Adrenal gland (tissue), 5 donors: Measurements from ENCODE around the gene EML6.

ENCODE experiments used
- POLR2A ChIP-seq, 2 donors: fragments of 450-650 bp; IDR thresholded peaks; one replicate each; pipeline ENCODE4 v1.6.1; 2017; ENCODE audit warnings: antibody characterized with exemption in 2 of 2, mild to moderate bottlenecking in 2 of 2, moderate library complexity in 1 of 2
- TF ChIP-seq, protein P1 (sequence below), 6 experiments: fragments of 450-650 bp in 4 of 6; fragments of 200-600 bp in 2 of 6; sonication (generic) in 1 of 6; IDR thresholded peaks; 1 replicate in 5 of 6; 2 replicates in 1 of 6; pipeline versions ENCODE4 v1.5.1 to v1.8.0; 2016 to 2021; ENCODE audit warnings: antibody characterized with exemption in 6 of 6, mild to moderate bottlenecking in 2 of 6, moderate library complexity in 1 of 6
- donor health status: DM: no; HTN: no; CAD: no.

- TF ChIP-seq, protein P1, sequence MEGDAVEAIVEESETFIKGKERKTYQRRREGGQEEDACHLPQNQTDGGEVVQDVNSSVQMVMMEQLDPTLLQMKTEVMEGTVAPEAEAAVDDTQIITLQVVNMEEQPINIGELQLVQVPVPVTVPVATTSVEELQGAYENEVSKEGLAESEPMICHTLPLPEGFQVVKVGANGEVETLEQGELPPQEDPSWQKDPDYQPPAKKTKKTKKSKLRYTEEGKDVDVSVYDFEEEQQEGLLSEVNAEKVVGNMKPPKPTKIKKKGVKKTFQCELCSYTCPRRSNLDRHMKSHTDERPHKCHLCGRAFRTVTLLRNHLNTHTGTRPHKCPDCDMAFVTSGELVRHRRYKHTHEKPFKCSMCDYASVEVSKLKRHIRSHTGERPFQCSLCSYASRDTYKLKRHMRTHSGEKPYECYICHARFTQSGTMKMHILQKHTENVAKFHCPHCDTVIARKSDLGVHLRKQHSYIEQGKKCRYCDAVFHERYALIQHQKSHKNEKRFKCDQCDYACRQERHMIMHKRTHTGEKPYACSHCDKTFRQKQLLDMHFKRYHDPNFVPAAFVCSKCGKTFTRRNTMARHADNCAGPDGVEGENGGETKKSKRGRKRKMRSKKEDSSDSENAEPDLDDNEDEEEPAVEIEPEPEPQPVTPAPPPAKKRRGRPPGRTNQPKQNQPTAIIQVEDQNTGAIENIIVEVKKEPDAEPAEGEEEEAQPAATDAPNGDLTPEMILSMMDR (IDR thresholded peaks at IDR 0.05) = no peak
- TF ChIP-seq POLR2A (IDR thresholded peaks at IDR 0.05) = no peak
These were observed 224.2 kb downstream of the EML6 start for GRCh38 chr2:54947646-54948045.
